ENCODE results near the gene PNCK. TPM values are rescaled to one million over a fixed set of nuclear protein-coding genes. Genes with fewer than 3 reads are reported as not detected.
"Not testable (repeated sequence)": the region's sequence is repeated elsewhere in the genome, so short reads cannot be mapped to it uniquely, and the experiment has no call there.

The PNCK gene
- total and polyA plus RNA-seq, 2 of the 13 experiments (the other 11 are each of a cell fraction or from before 2014, with no cell fraction given) = 33.1 TPM; not detected in 1

GRCh38 chrX:153696986-153697722, 23.5 kb upstream of the PNCK start:
- BruUV-seq (replicated peaks); ATAC-seq; H3K9ac ChIP-seq (ENCODE audit: insufficient read depth, low read depth, low read length); H3K9me3 ChIP-seq (ENCODE audit: low read length); H3K27me3 ChIP-seq (ENCODE audit: control insufficient read depth in 1 of 2, insufficient read depth in 2 of 2, low read length in 2 of 2); H3K36me3 ChIP-seq (replicated peaks in 1 of 2; ENCODE audit: control insufficient read depth in 1 of 2, insufficient read depth in 2 of 2, low read length in 2 of 2); POLR2A ChIA-PET; intact Hi-C loops (cut with micrococcal nuclease; ENCODE audit: unreplicated experiment); CTCF ChIA-PET (ENCODE audit: low intra/inter-chr PET ratio, low total read pairs); H3K4me3 ChIP-seq (replicated peaks in 1 of 3; ENCODE audit: insufficient read depth in 1 of 3, low read depth in 2 of 3, low read length in 3 of 3); H3K79me2 ChIP-seq (ENCODE audit: insufficient read depth, low read length); H3K27ac ChIP-seq (ENCODE audit: extremely low read length, insufficient read depth, low read length); H2AFZ ChIP-seq (ENCODE audit: low read length); H3K4me2 ChIP-seq (ENCODE audit: low read depth, low read length); in situ Hi-C loops (cut with HindIII; ENCODE audit: extremely low pct_ligation_motif_present, low pct_unique_long_range_greater_than_20kb); FAIRE-seq; DNase-seq (ENCODE audit: low spot score); TF ChIP-seq NONO, LCORL (IDR thresholded peaks at IDR 0.05): not testable (repeated sequence)
- Histone ChIP-seq H3K4me1 (ENCODE audit: insufficient read depth, low read length) (peaks cover 15% of the 10 kb centered on the region), H4K20me1 (ENCODE audit: insufficient read depth, low read length) (peaks cover 12% of the 10 kb centered on the region; the same call in 1 of the 2 replicates)
- WGBS (ENCODE audit: low lambda C conversion rate) = 96% methylated on average over 15 of the region's 16 CpGs
- TF ChIP-seq NONO (CRISPR knock-in tag; conservative IDR thresholded peaks at IDR 0.05) (peak; percentile 44; the same call in 1 of the 2 replicates), POLR2AphosphoS5 (IDR thresholded peaks at IDR 0.05; ENCODE audit: low read depth, low read length) (peak; percentile 41; the same call in 1 of the 2 replicates), POLR2G (IDR thresholded peaks at IDR 0.05; ENCODE audit: low read depth, low read length) (peak; percentile 41), RBM22 (optimal IDR thresholded peaks at IDR 0.05; ENCODE audit: low read length) (peak; percentile 42), ZNF263 (CRISPR knock-in tag; IDR thresholded peaks at IDR 0.05) (peak; percentile 47; the same call in 1 of the 2 replicates), MBD4 (IDR thresholded peaks at IDR 0.05; ENCODE audit: borderline replicate concordance, low read length) (peak; percentile 26; the same call in 1 of the 2 replicates), ZNF431 (CRISPR knock-in tag; IDR thresholded peaks at IDR 0.05; ENCODE audit: borderline replicate concordance, low read depth) (peak; percentile 31; the same call in 1 of the 2 replicates), AGO2 (optimal IDR thresholded peaks at IDR 0.05; ENCODE audit: low read depth, low read length) (peak; percentile 50), RBFOX2 (IDR thresholded peaks at IDR 0.05; ENCODE audit: low read depth, low read length) (peak; percentile 59), AGO1 (IDR thresholded peaks at IDR 0.05; ENCODE audit: low read depth, low read length, poor library complexity, severe bottlenecking) (peak; percentile 18), ZNF687 (CRISPR knock-in tag; IDR thresholded peaks at IDR 0.05) (peak; percentile 34), ZBTB38 (CRISPR knock-in tag; IDR thresholded peaks at IDR 0.05) (peak; percentile 75; the same call in 1 of the 2 replicates), LCORL (CRISPR knock-in tag; IDR thresholded peaks at IDR 0.05) (0 out of 2 replicates have a peak, but pooled peaks have one; percentile 4), AKAP8 (CRISPR knock-in tag; IDR thresholded peaks at IDR 0.05) (peak; percentile 91)

Measured in HepG2 (cell line).